Measurements from ENCODE around the gene ARV1. TPM values are rescaled to one million over a fixed set of nuclear protein-coding genes. Genes with fewer than 3 reads are reported as not detected.
"Not testable (repeated sequence)": the region's sequence is repeated elsewhere in the genome, so short reads cannot be mapped to it uniquely, and the experiment has no call there.

Gene ARV1
- total RNA-seq, 2 experiments from 2014 or later: 1.5 to 1.8 TPM

GRCh38 chr1:231021540-231022031 is 42.7 kb downstream of the ARV1 start:
- POLR2A ChIA-PET: no interaction called here
- Histone ChIP-seq H3K27ac (ENCODE audit: low read depth in 1 of 2, low read length in 2 of 2) (no peak overlapping the region), H3K27me3 (ENCODE audit: control insufficient read depth in 1 of 2, insufficient read depth in 2 of 2, low read length in 2 of 2) (no peaks in the 10 kb centered on the region), H3K36me3 (ENCODE audit: insufficient read depth, low read length) (no peaks in the 10 kb centered on the region), H3K9me3 (ENCODE audit: control insufficient read depth in 1 of 2, insufficient read depth in 1 of 2, low read length in 2 of 2) (no peaks in the 10 kb centered on the region), H3K4me3 (ENCODE audit: low read length) (no peak overlapping the region), H3K4me1 (ENCODE audit: insufficient read depth, low read length) (peaks cover 4% of the 10 kb centered on the region)
- intact Hi-C loops (cut with DNase I, micrococcal nuclease): no loop called here
- CTCF ChIA-PET: no interaction called here
- ATAC-seq (ENCODE audit: poor library complexity) (no peak), DNase-seq (no peak)
- Mint-ChIP-seq H3K36me3 (ENCODE audit: low read depth) (peaks cover 12% of the 10 kb centered on the region), H3K27ac (peak overlapping the region; percentile 89), H3K9me3 (no peaks in the 10 kb centered on the region), H3K4me1 (ENCODE audit: low read depth) (peaks cover 15% of the 10 kb centered on the region), H3K4me3 (no peak overlapping the region), H3K27me3 (no peaks in the 10 kb centered on the region)
- TF ChIP-seq, protein P1, sequence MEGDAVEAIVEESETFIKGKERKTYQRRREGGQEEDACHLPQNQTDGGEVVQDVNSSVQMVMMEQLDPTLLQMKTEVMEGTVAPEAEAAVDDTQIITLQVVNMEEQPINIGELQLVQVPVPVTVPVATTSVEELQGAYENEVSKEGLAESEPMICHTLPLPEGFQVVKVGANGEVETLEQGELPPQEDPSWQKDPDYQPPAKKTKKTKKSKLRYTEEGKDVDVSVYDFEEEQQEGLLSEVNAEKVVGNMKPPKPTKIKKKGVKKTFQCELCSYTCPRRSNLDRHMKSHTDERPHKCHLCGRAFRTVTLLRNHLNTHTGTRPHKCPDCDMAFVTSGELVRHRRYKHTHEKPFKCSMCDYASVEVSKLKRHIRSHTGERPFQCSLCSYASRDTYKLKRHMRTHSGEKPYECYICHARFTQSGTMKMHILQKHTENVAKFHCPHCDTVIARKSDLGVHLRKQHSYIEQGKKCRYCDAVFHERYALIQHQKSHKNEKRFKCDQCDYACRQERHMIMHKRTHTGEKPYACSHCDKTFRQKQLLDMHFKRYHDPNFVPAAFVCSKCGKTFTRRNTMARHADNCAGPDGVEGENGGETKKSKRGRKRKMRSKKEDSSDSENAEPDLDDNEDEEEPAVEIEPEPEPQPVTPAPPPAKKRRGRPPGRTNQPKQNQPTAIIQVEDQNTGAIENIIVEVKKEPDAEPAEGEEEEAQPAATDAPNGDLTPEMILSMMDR (IDR thresholded peaks at IDR 0.05): no peak

- H3K4me3 Mint-ChIP-seq; intact Hi-C loops (cut with DNase I, micrococcal nuclease); H3K27me3 ChIP-seq (ENCODE audit: control insufficient read depth in 1 of 2, insufficient read depth in 2 of 2, low read length in 2 of 2); H3K9me3 Mint-ChIP-seq; CTCF ChIA-PET; H3K4me1 ChIP-seq (ENCODE audit: insufficient read depth, low read length); H3K27ac ChIP-seq (ENCODE audit: low read depth in 1 of 2, low read length in 2 of 2); H3K9me3 ChIP-seq (ENCODE audit: control insufficient read depth in 1 of 2, insufficient read depth in 1 of 2, low read length in 2 of 2); DNase-seq; H3K27me3 Mint-ChIP-seq; H3K27ac Mint-ChIP-seq; H3K36me3 ChIP-seq (ENCODE audit: insufficient read depth, low read length); H3K4me3 ChIP-seq (ENCODE audit: low read length); ATAC-seq (ENCODE audit: poor library complexity); POLR2A ChIA-PET: not testable (repeated sequence)
- H3K4me1 Mint-ChIP-seq (ENCODE audit: low read depth): peaks cover 15% of the 10 kb centered on the region
- peaks cover 12% of the 10 kb centered on the region for H3K36me3 Mint-ChIP-seq (ENCODE audit: low read depth)
Measured at GRCh38 chr1:231022543-231022942, 43.6 kb downstream of the ARV1 start.

DNA sequence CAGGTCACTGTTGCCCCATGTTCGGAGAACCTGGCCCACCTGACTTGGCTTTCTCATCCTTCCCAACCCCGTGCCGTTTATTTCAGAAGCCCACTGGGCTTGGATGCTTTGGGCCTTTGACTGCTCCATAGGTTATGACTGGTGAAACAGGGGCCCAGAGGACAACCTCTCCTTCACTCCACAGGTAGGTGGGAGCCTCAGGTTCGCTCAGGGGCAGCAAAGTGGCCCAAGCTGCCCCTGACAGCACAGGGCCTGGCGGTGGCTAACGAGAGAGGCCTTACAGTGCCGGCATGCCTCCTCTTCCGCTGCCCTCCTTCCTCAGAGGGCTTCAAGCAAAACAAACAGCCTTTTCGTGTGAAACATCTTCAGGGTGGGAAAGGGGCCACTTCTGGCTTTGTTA is 44.3 kb downstream of the ARV1 start:
- no peaks in the 10 kb centered on the region for H3K36me3 ChIP-seq (ENCODE audit: insufficient read depth, low read length)
- no peak overlapping the region for H3K4me3 ChIP-seq (ENCODE audit: low read length)
- H3K27ac ChIP-seq (ENCODE audit: low read depth in 1 of 2, low read length in 2 of 2): no peak overlapping the region
- H3K4me3 Mint-ChIP-seq: no peak overlapping the region
- H3K27me3 Mint-ChIP-seq: no peaks in the 10 kb centered on the region
- H3K36me3 Mint-ChIP-seq (ENCODE audit: low read depth): peaks cover 10% of the 10 kb centered on the region
- H3K4me1 Mint-ChIP-seq (ENCODE audit: low read depth): peaks cover 15% of the 10 kb centered on the region
- no peak for ATAC-seq (ENCODE audit: poor library complexity)
- H3K4me1 ChIP-seq (ENCODE audit: insufficient read depth, low read length): peaks cover 4% of the 10 kb centered on the region
- TF ChIP-seq, protein P1 (IDR thresholded peaks at IDR 0.05): no peak
- H3K27ac Mint-ChIP-seq: no peak overlapping the region
- no peaks in the 10 kb centered on the region for H3K27me3 ChIP-seq (ENCODE audit: control insufficient read depth in 1 of 2, insufficient read depth in 2 of 2, low read length in 2 of 2)
- POLR2A ChIA-PET: no interaction called here
- intact Hi-C loops (cut with DNase I, micrococcal nuclease): no loop called here
- DNase-seq: no peak
- no peaks in the 10 kb centered on the region for H3K9me3 Mint-ChIP-seq
- no peaks in the 10 kb centered on the region for H3K9me3 ChIP-seq (ENCODE audit: control insufficient read depth in 1 of 2, insufficient read depth in 1 of 2, low read length in 2 of 2)
- CTCF ChIA-PET: no interaction called here

DNA sequence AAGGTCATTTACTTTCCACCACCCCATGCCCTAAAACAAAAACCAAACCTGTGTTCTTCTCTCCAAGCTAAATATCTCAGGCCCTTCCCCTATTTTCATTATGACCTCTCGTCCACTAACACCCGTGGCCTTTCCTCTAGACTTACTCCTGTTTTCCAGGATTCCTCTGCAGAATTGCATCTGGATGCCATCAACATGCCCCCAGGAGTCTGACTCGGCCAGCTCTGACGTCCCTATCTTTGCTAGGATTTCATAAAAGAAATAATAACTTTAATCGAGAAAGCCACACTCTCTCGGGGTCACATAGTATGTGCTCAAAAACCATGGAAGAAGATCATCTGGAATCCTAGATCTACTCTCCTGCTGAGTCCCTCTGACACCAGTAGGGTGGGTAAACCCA is 47.7 kb downstream of the ARV1 start:
- no peaks in the 10 kb centered on the region for H3K27me3 Mint-ChIP-seq
- CTCF ChIA-PET: no interaction called here
- Histone ChIP-seq H3K27me3 (ENCODE audit: control insufficient read depth in 1 of 2, insufficient read depth in 2 of 2, low read length in 2 of 2) (no peaks in the 10 kb centered on the region), H3K9me3 (ENCODE audit: control insufficient read depth in 1 of 2, insufficient read depth in 1 of 2, low read length in 2 of 2) (no peaks in the 10 kb centered on the region), H3K4me3 (ENCODE audit: low read length) (no peak overlapping the region), H3K4me1 (ENCODE audit: insufficient read depth, low read length) (no peaks in the 10 kb centered on the region), H3K27ac (ENCODE audit: low read depth in 1 of 2, low read length in 2 of 2) (no peak overlapping the region), H3K36me3 (ENCODE audit: insufficient read depth, low read length) (no peaks in the 10 kb centered on the region)
- H3K4me3 Mint-ChIP-seq: no peak overlapping the region
- no peaks in the 10 kb centered on the region for H3K36me3 Mint-ChIP-seq (ENCODE audit: low read depth)
- POLR2A ChIA-PET: no interaction called here
- H3K27ac Mint-ChIP-seq: no peak overlapping the region
- DNase-seq (no peak), ATAC-seq (ENCODE audit: poor library complexity) (no peak)
- H3K4me1 Mint-ChIP-seq (ENCODE audit: low read depth): peaks cover 6% of the 10 kb centered on the region
- TF ChIP-seq, protein P1 (IDR thresholded peaks at IDR 0.05): no peak
- intact Hi-C loops (cut with DNase I, micrococcal nuclease): no loop called here
- H3K9me3 Mint-ChIP-seq: no peaks in the 10 kb centered on the region
